HEK293 (cell line): Measurements from ENCODE around the gene PRDM5.

ENCODE experiments used
- CTCF ChIA-PET: fragments of 350-600 bp; formaldehyde crosslinking; extraction: SDS; loops from one replicate; lab custom pipeline; 2021; ENCODE audit warnings: antibody characterized with exemption; lab: Yijun Ruan, JAX
- POLR2A ChIA-PET: fragments of 300-600 bp; formaldehyde crosslinking; extraction: SDS; loops from one replicate; lab custom pipeline; 2020; ENCODE audit warnings: antibody characterized with exemption, inconsistent platforms; lab: Yijun Ruan, JAX
- H3K27ac ChIP-seq: fragments of 200-500 bp; sonication (Bioruptor generic); 2 replicates; pipeline ENCODE4 v1.5.1; 2014; ENCODE audit warnings: low read depth, low read length, control low read depth, inconsistent platforms; ENCODE audit errors: extremely low read depth
- H3K36me3 ChIP-seq, 2 experiments: fragments of 200-500 bp in 1 of 2; sonication (Bioruptor generic) in 1 of 2; 1 replicate in 1 of 2; 2 replicates in 1 of 2; pipeline ENCODE4 v1.5.1; 2014 to 2017; ENCODE audit warnings: inconsistent platforms in 2 of 2, low read length in 2 of 2; ENCODE audit not compliant: control insufficient read depth in 2 of 2, insufficient read depth in 1 of 2
- H3K4me1 ChIP-seq: fragments of 200-500 bp; sonication (Bioruptor generic); 2 replicates; pipeline ENCODE4 v1.5.1; 2014; ENCODE audit warnings: mild to moderate bottlenecking, low read length, inconsistent platforms; ENCODE audit not compliant: control insufficient read depth, insufficient read depth
- H3K4me3 ChIP-seq: 2 replicates; pipeline ENCODE4 v1.5.1; 2011; ENCODE audit warnings: low read depth, mild to moderate bottlenecking, control low read depth, low read length, moderate library complexity
- H3K9me3 ChIP-seq: fragments of 200-500 bp; sonication (Bioruptor generic); 2 replicates; pipeline ENCODE4 v1.5.1; 2014; ENCODE audit warnings: low read depth, low read length, inconsistent platforms; ENCODE audit not compliant: control insufficient read depth, insufficient read depth
- MEIS1 ChIP-seq: sonication (generic); formaldehyde crosslinking; IDR thresholded peaks from 2 replicates; pipeline ENCODE4 v1.8.1; 2022; ENCODE audit warnings: missing genetic modification reagents, mild to moderate bottlenecking, borderline replicate concordance
- PBX3 ChIP-seq: sonication (generic); formaldehyde crosslinking; IDR thresholded peaks from 2 replicates; pipeline ENCODE4 v1.8.1; 2022; ENCODE audit warnings: mild to moderate bottlenecking, moderate library complexity, missing genetic modification reagents
- REPIN1 ChIP-seq: fragments of 450-650 bp; formaldehyde crosslinking; IDR thresholded peaks from 2 replicates; pipeline ENCODE4 v1.5.1; 2017; ENCODE audit warnings: missing biosample characterization, missing genetic modification characterization, low read depth
- YY2 ChIP-seq: fragments of 450-650 bp; formaldehyde crosslinking; IDR thresholded peaks from 2 replicates; pipeline ENCODE4 v1.5.1; 2016; ENCODE audit warnings: missing biosample characterization, missing genetic modification characterization
- ZBTB17 ChIP-seq: fragments of 450-650 bp; formaldehyde crosslinking; IDR thresholded peaks from 2 replicates; pipeline ENCODE4 v1.5.1; 2016; ENCODE audit warnings: missing biosample characterization, missing genetic modification characterization
- ZFP3 ChIP-seq: fragments of 450-650 bp; formaldehyde crosslinking; IDR thresholded peaks from 2 replicates; pipeline ENCODE4 v1.5.1; 2016; ENCODE audit warnings: low read depth, missing biosample characterization, missing genetic modification characterization
- ZFP69B ChIP-seq: fragments of 450-650 bp; formaldehyde crosslinking; IDR thresholded peaks from 2 replicates; pipeline ENCODE4 v1.5.1; 2016; ENCODE audit warnings: missing biosample characterization, missing genetic modification characterization
- ZNF114 ChIP-seq: fragments of 450-650 bp; formaldehyde crosslinking; IDR thresholded peaks from 2 replicates; pipeline ENCODE4 v1.5.0; 2017; ENCODE audit warnings: missing biosample characterization, missing genetic modification characterization
- ZNF132 ChIP-seq: fragments of 450-650 bp; formaldehyde crosslinking; IDR thresholded peaks from 2 replicates; pipeline ENCODE4 v1.5.1; 2017; ENCODE audit warnings: missing biosample characterization, missing genetic modification characterization, borderline replicate concordance
- ZNF223 ChIP-seq: fragments of 450-650 bp; formaldehyde crosslinking; IDR thresholded peaks from 2 replicates; pipeline ENCODE4 v1.5.1; 2016; ENCODE audit warnings: missing biosample characterization, missing genetic modification characterization
- ZNF280D ChIP-seq: fragments of 450-650 bp; formaldehyde crosslinking; IDR thresholded peaks from 2 replicates; pipeline ENCODE4 v1.5.1; 2016; ENCODE audit warnings: missing biosample characterization, missing genetic modification characterization
- ZNF311 ChIP-seq: fragments of 450-650 bp; formaldehyde crosslinking; IDR thresholded peaks from 2 replicates; pipeline ENCODE4 v1.5.1; 2017; ENCODE audit warnings: missing biosample characterization, missing genetic modification characterization, borderline replicate concordance
- ZNF341 ChIP-seq: fragments of 450-650 bp; formaldehyde crosslinking; IDR thresholded peaks from 2 replicates; pipeline ENCODE4; 2016; ENCODE audit warnings: low read depth, missing biosample characterization, missing genetic modification characterization
- ZNF37A ChIP-seq: fragments of 450-650 bp; IDR thresholded peaks from 2 replicates; pipeline ENCODE4 v1.5.1; 2018; ENCODE audit warnings: missing biosample characterization, missing genetic modification characterization
- ZNF394 ChIP-seq: fragments of 450-650 bp; formaldehyde crosslinking; IDR thresholded peaks from 2 replicates; pipeline ENCODE4 v1.5.1; 2016; ENCODE audit warnings: missing biosample characterization, missing genetic modification characterization, mild to moderate bottlenecking, moderate library complexity, borderline replicate concordance
- ZNF423 ChIP-seq: fragments of 450-650 bp; formaldehyde crosslinking; IDR thresholded peaks from 2 replicates; pipeline ENCODE4 v1.5.1; 2016; ENCODE audit warnings: missing biosample characterization, missing genetic modification characterization
- ZNF624 ChIP-seq: fragments of 450-650 bp; formaldehyde crosslinking; IDR thresholded peaks from 2 replicates; pipeline ENCODE4 v1.5.1; 2017; ENCODE audit warnings: missing biosample characterization, missing genetic modification characterization
- ZNF776 ChIP-seq: fragments of 450-650 bp; formaldehyde crosslinking; IDR thresholded peaks from 2 replicates; pipeline ENCODE4 v1.5.0; 2017; ENCODE audit warnings: missing biosample characterization, missing genetic modification characterization, borderline replicate concordance
- ZNF791 ChIP-seq: fragments of 450-650 bp; formaldehyde crosslinking; IDR thresholded peaks from 2 replicates; pipeline ENCODE4 v1.5.1; 2016; ENCODE audit warnings: missing biosample characterization, missing genetic modification characterization
- ZNF830 ChIP-seq: fragments of 450-650 bp; IDR thresholded peaks from 2 replicates; pipeline ENCODE4 v1.5.0; 2018; ENCODE audit warnings: missing biosample characterization, missing genetic modification characterization, low read depth, mild to moderate bottlenecking, moderate library complexity
- ZSCAN16 ChIP-seq: fragments of 450-650 bp; formaldehyde crosslinking; IDR thresholded peaks from 2 replicates; pipeline ENCODE4 v1.5.1; 2016; ENCODE audit warnings: missing biosample characterization, missing genetic modification characterization
- TF ChIP-seq, protein P1 (sequence below): fragments of 450-650 bp; formaldehyde crosslinking; IDR thresholded peaks from 2 replicates; pipeline ENCODE4; 2016; ENCODE audit warnings: missing biosample characterization, missing genetic modification characterization
- TF ChIP-seq, protein P2 (sequence below): fragments of 450-650 bp; formaldehyde crosslinking; IDR thresholded peaks from 2 replicates; pipeline ENCODE4 v1.5.1; 2016; ENCODE audit warnings: missing biosample characterization, missing genetic modification characterization
- TF ChIP-seq, protein P3 (sequence below): fragments of 450-650 bp; formaldehyde crosslinking; IDR thresholded peaks from 2 replicates; pipeline ENCODE4 v1.5.1; 2017; ENCODE audit warnings: missing biosample characterization, missing genetic modification characterization

The PRDM5 gene

DNA sequence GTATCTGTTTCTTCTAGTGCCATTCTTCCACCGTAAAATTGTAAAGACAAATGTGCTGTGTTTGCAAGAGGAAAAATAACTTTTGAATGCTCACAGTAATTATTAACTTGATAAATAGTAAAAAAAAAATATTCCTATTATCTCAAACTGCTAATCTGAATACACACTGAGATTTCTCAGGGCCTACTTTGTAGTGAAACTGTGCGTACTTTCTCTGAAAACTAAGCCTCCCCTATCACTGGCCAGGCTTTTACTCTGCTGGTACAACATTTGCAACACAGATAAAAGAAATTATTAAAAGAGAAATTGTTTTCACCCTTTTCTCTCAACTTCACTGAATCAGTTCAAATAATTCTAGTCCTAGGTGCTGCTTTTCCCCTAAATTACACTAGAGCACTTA lies 137.3 kb downstream of the PRDM5 start:
- POLR2A ChIA-PET: no interaction called here
- TF ChIP-seq, protein P1, sequence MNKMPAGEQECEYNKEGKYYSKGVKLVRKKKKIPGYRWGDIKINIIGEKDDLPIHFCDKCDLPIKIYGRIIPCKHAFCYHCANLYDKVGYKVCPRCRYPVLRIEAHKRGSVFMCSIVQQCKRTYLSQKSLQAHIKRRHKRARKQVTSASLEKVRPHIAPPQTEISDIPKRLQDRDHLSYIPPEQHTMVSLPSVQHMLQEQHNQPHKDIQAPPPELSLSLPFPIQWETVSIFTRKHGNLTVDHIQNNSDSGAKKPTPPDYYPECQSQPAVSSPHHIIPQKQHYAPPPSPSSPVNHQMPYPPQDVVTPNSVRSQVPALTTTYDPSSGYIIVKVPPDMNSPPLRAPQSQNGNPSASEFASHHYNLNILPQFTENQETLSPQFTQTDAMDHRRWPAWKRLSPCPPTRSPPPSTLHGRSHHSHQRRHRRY (tag by site-specific recombination): no peak
- TF ChIP-seq ZNF394 (tag by site-specific recombination) (no peak), ZNF37A (no peak), ZNF624 (no peak), ZNF341 (no peak), ZNF311 (tag by site-specific recombination) (no peak), PBX3 (CRISPR knock-in tag) (no peak), REPIN1 (tag by site-specific recombination) (no peak), ZNF791 (tag by site-specific recombination) (no peak), ZNF830 (tag by site-specific recombination) (no peak), ZFP69B (tag by site-specific recombination) (no peak), ZNF132 (no peak), ZSCAN16 (tag by site-specific recombination) (no peak)
- TF ChIP-seq, protein P2, sequence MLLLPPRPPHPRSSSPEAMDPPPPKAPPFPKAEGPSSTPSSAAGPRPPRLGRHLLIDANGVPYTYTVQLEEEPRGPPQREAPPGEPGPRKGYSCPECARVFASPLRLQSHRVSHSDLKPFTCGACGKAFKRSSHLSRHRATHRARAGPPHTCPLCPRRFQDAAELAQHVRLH: no peak
- TF ChIP-seq, protein P3, sequence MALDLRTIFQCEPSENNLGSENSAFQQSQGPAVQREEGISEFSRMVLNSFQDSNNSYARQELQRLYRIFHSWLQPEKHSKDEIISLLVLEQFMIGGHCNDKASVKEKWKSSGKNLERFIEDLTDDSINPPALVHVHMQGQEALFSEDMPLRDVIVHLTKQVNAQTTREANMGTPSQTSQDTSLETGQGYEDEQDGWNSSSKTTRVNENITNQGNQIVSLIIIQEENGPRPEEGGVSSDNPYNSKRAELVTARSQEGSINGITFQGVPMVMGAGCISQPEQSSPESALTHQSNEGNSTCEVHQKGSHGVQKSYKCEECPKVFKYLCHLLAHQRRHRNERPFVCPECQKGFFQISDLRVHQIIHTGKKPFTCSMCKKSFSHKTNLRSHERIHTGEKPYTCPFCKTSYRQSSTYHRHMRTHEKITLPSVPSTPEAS (tag by site-specific recombination): no peak
- H3K36me3 ChIP-seq: no peaks in the 10 kb centered on the region
- CTCF ChIA-PET: no interaction called here
- no peaks in the 10 kb centered on the region for H3K9me3 ChIP-seq
- no peak overlapping the region for H3K4me3 ChIP-seq
- H3K4me1 ChIP-seq: no peaks in the 10 kb centered on the region
- H3K27ac ChIP-seq: no peak overlapping the region

DNA sequence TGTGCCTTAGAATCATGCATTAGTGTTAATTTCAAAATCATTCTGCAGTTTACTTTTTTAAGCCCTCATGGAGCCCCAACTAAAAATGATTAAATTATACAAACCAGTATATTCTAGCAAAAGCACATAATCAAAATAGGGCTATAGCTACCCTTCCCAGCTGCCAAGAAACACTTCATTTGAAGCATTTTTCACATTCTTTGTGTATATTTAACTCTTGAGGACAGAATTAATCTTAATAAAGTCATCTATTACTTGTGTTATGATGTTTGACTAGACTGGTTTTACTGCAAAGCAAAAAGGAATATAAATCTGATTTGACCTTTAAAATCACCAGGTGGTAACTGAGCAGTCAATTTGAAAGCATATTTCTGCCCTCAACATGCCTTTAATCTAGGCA lies 145.1 kb downstream of the PRDM5 start:
- no peak overlapping the region for H3K4me3 ChIP-seq
- no peaks in the 10 kb centered on the region for H3K4me1 ChIP-seq
- H3K27ac ChIP-seq: no peak overlapping the region
- no peaks in the 10 kb centered on the region for H3K36me3 ChIP-seq
- no peaks in the 10 kb centered on the region for H3K9me3 ChIP-seq
- POLR2A ChIA-PET: no interaction called here
- TF ChIP-seq ZNF776 (tag by site-specific recombination): no peak
- TF ChIP-seq ZBTB17 (tag by site-specific recombination): no peak
- TF ChIP-seq MEIS1 (CRISPR knock-in tag): no peak
- no peak for TF ChIP-seq ZNF423 (tag by site-specific recombination)
- TF ChIP-seq ZNF114 (tag by site-specific recombination): no peak
- no peak for TF ChIP-seq ZNF280D
- no peak for TF ChIP-seq YY2 (tag by site-specific recombination)
- no peak for TF ChIP-seq ZFP3 (tag by site-specific recombination)
- no peak for TF ChIP-seq ZNF223
- TF ChIP-seq REPIN1 (tag by site-specific recombination): no peak
- TF ChIP-seq ZSCAN16 (tag by site-specific recombination): no peak
- no peak for TF ChIP-seq ZNF341
- CTCF ChIA-PET: no interaction called here
